WERI-Rb-1 (cell line): ENCODE results near the gene HOXB13.

Source experiments
- DNase-seq: peaks from one replicate; pipeline ENCODE4 v3.0.0-alpha.2; 2020
- H3K27ac ChIP-seq: fragments of 250-450 bp; sonication (Bioruptor Pico); 2 replicates; pipeline ENCODE4 v1.5.1; 2020; ENCODE audit warnings: mild to moderate bottlenecking, moderate library complexity
- H3K27me3 ChIP-seq: fragments of 250-450 bp; sonication (Bioruptor Pico); 2 replicates; pipeline ENCODE4 v1.5.1; 2021; ENCODE audit warnings: mild to moderate bottlenecking, low read depth, moderate library complexity; ENCODE audit not compliant: insufficient read depth, severe bottlenecking
- H3K36me3 ChIP-seq: fragments of 250-450 bp; sonication (Bioruptor Pico); 2 replicates; pipeline ENCODE4 v1.5.1; 2020; ENCODE audit warnings: mild to moderate bottlenecking, moderate library complexity
- H3K4me3 ChIP-seq: 2 replicates; pipeline ENCODE4 v1.5.1; 2011; ENCODE audit warnings: low read depth, mild to moderate bottlenecking, control low read depth, low read length
- H3K9me3 ChIP-seq: fragments of 250-450 bp; sonication (Bioruptor Pico); 2 replicates; pipeline ENCODE4 v1.5.1; 2021; ENCODE audit warnings: mild to moderate bottlenecking, moderate library complexity; ENCODE audit not compliant: severe bottlenecking
- CTCF ChIP-seq: IDR thresholded peaks from 2 replicates; pipeline ENCODE4 v1.5.1; 2011; ENCODE audit warnings: low read depth, mild to moderate bottlenecking, control low read depth, inconsistent platforms, low read length

Gene HOXB13

GRCh38 chr17:48722915-48723422, 5.6 kb downstream of the HOXB13 start, which contains the start of gene PRAC2:
PRAC2 (plus strand) TSS chr17:48723185; CDS start chr17:48724411, 1,226 bp downstream.
- H3K4me3 ChIP-seq, result no peak within 1 kb of the TSS
- H3K9me3 ChIP-seq, result peaks cover 27% of the 10 kb centered on the region
- H3K27me3 ChIP-seq, result peaks cover 98% of the 10 kb centered on the region
- H3K27ac ChIP-seq, result no peak within 1 kb of the TSS
- no peaks in the 10 kb centered on the region for H3K36me3 ChIP-seq
- no peak for TF ChIP-seq CTCF
- DNase-seq, result no peak

- no peak within 1 kb of the TSS for H3K27ac ChIP-seq
- H3K27me3 ChIP-seq, result peaks cover 98% of the 10 kb centered on the region
- H3K4me3 ChIP-seq, result no peak within 1 kb of the TSS
- peaks cover 29% of the 10 kb centered on the region for H3K9me3 ChIP-seq
- no peak for TF ChIP-seq CTCF
- DNase-seq, result no peak
- no peaks in the 10 kb centered on the region for H3K36me3 ChIP-seq
These were observed 6.2 kb downstream of the HOXB13 start, which contains the start of gene PRAC1 for GRCh38 chr17:48722201-48722907. PRAC1 (minus strand) TSS chr17:48722518; CDS start chr17:48722392, 126 bp downstream.

- Histone ChIP-seq H3K27ac (no peak overlapping the region), H3K9me3 (peaks cover 34% of the 10 kb centered on the region), H3K27me3 (peaks cover 97% of the 10 kb centered on the region), H3K36me3 (no peaks in the 10 kb centered on the region), H3K4me3 (no peak overlapping the region)
- TF ChIP-seq CTCF, result no peak
- DNase-seq, result no peak
These were observed 7.5 kb downstream of the HOXB13 start for GRCh38 chr17:48721009-48721402.

GRCh38 chr17:48720266-48721008, 8.1 kb downstream of the HOXB13 start:
- Histone ChIP-seq H3K27me3 (peaks cover 95% of the 10 kb centered on the region), H3K4me3 (no peak overlapping the region), H3K36me3 (no peaks in the 10 kb centered on the region), H3K27ac (no peak overlapping the region), H3K9me3 (peaks cover 33% of the 10 kb centered on the region)
- TF ChIP-seq CTCF, result no peak
- no peak for DNase-seq

GRCh38 chr17:48719642-48720265, 8.8 kb downstream of the HOXB13 start:
- Histone ChIP-seq H3K27me3 (peaks cover 88% of the 10 kb centered on the region), H3K4me3 (no peak overlapping the region), H3K27ac (no peak overlapping the region), H3K36me3 (no peaks in the 10 kb centered on the region), H3K9me3 (peaks cover 31% of the 10 kb centered on the region)
- no peak for DNase-seq
- TF ChIP-seq CTCF, result no peak
